HG02610 (cell line): ENCODE results near the gene ACKR3.

Experiments used
- ATAC-seq: cut with Tn5 transposase; IDR thresholded peaks from one replicate; pipeline ENCODE4 v1.9.1; 2021; ENCODE audit warnings: mild to moderate bottlenecking, moderate library complexity; ENCODE audit not compliant: unreplicated experiment

Gene ACKR3

GRCh38 chr2:236607471-236608187 lies 38.0 kb downstream of the ACKR3 start:
- no peak for ATAC-seq

GRCh38 chr2:236608188-236608525 lies 38.5 kb downstream of the ACKR3 start:
- ATAC-seq: no peak

- no peak for ATAC-seq
These were observed 39.1 kb downstream of the ACKR3 start for GRCh38 chr2:236608710-236609109.

GRCh38 chr2:236610991-236611821 lies 41.6 kb downstream of the ACKR3 start:
- no peak for ATAC-seq

- ATAC-seq: no peak
These were observed 43.1 kb downstream of the ACKR3 start for GRCh38 chr2:236612737-236613136.

GRCh38 chr2:236613612-236614011 lies 44.0 kb downstream of the ACKR3 start:
- no peak for ATAC-seq

- no peak for ATAC-seq
These were observed 44.9 kb downstream of the ACKR3 start for GRCh38 chr2:236614551-236614950.

GRCh38 chr2:236616031-236616430 lies 46.4 kb downstream of the ACKR3 start:
- no peak for ATAC-seq

- no peak for ATAC-seq
These were observed 47.0 kb downstream of the ACKR3 start for GRCh38 chr2:236616624-236617023.

- no peak for ATAC-seq
These were observed 47.7 kb downstream of the ACKR3 start for GRCh38 chr2:236617221-236617737.

- no peak for ATAC-seq
These were observed 48.2 kb downstream of the ACKR3 start for GRCh38 chr2:236617796-236618195.

- ATAC-seq: no peak
These were observed 48.7 kb downstream of the ACKR3 start for GRCh38 chr2:236618370-236618769.

GRCh38 chr2:236619910-236620612 lies 50.4 kb downstream of the ACKR3 start:
- no peak for ATAC-seq

GRCh38 chr2:236621786-236622185 lies 52.2 kb downstream of the ACKR3 start:
- no peak for ATAC-seq

GRCh38 chr2:236622201-236622600 lies 52.6 kb downstream of the ACKR3 start:
- ATAC-seq: no peak

GRCh38 chr2:236622660-236623059 lies 53.0 kb downstream of the ACKR3 start:
- no peak for ATAC-seq

- ATAC-seq: no peak
These were observed 54.2 kb downstream of the ACKR3 start for GRCh38 chr2:236623816-236624215.

- no peak for ATAC-seq
These were observed 55.6 kb downstream of the ACKR3 start for GRCh38 chr2:236625156-236625690.

- no peak for ATAC-seq
These were observed 56.9 kb downstream of the ACKR3 start for GRCh38 chr2:236626391-236627150.

GRCh38 chr2:236627193-236627592 lies 57.6 kb downstream of the ACKR3 start:
- no peak for ATAC-seq

GRCh38 chr2:236627841-236628240 lies 58.2 kb downstream of the ACKR3 start:
- no peak for ATAC-seq
